GM06990 (cell line): ENCODE results near the gene PCNT.

Source experiments
- DNase-seq: peaks from one replicate; pipeline ENCODE4 v3.0.0-alpha.2; 2011; ENCODE audit not compliant: insufficient read length; ENCODE audit errors: extremely low read depth
- H3K27me3 ChIP-seq: replicated peaks from 2 replicates; pipeline ENCODE4 v1.6.0; 2011; ENCODE audit warnings: low read length; ENCODE audit not compliant: control insufficient read depth, insufficient read depth
- H3K36me3 ChIP-seq: 2 replicates; pipeline ENCODE4 v1.5.1; 2011; ENCODE audit warnings: low read length; ENCODE audit not compliant: control insufficient read depth, insufficient read depth
- H3K4me3 ChIP-seq: replicated peaks from 2 replicates; pipeline ENCODE4 v1.5.1; 2011; ENCODE audit warnings: low read depth, mild to moderate bottlenecking, control low read depth, low read length
- CTCF ChIP-seq: IDR thresholded peaks from 2 replicates; pipeline ENCODE4 v1.5.1; 2011; ENCODE audit warnings: low read length, control low read depth, mild to moderate bottlenecking, inconsistent platforms; ENCODE audit not compliant: insufficient read depth, poor library complexity, severe bottlenecking

The PCNT gene

DNA sequence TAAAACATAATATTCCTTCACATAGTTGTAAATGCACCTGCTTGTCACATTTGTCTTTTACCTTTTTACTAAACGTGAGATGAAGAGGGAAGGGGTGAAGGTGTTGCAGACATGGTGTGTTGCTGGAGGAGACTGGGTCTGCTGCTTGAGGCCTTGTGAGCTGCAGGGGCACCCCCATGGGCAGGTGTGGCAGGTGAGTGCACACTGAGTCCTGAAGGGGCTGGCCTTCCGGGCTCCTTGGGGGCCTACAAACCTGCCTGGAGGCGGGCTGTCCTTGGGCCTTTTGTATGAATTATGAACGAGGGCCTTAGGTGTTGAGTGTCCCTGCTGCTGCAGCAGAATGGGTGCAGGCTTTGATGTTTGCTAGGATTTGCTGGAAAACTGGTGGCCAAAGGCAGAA is 3.8 kb downstream of the PCNT start:
- Histone ChIP-seq H3K27me3 (no peaks in the 10 kb centered on the region), H3K36me3 (peaks cover 6% of the 10 kb centered on the region), H3K4me3 (no peak overlapping the region)
- TF ChIP-seq CTCF, result no peak
- DNase-seq, result no peak

- peaks cover 6% of the 10 kb centered on the region for H3K36me3 ChIP-seq
- TF ChIP-seq CTCF, result no peak
- DNase-seq, result no peak
- no peak overlapping the region for H3K4me3 ChIP-seq
- H3K27me3 ChIP-seq, result no peaks in the 10 kb centered on the region
Observed at GRCh38 chr21:46328151-46328550, 4.2 kb downstream of the PCNT start.

DNA sequence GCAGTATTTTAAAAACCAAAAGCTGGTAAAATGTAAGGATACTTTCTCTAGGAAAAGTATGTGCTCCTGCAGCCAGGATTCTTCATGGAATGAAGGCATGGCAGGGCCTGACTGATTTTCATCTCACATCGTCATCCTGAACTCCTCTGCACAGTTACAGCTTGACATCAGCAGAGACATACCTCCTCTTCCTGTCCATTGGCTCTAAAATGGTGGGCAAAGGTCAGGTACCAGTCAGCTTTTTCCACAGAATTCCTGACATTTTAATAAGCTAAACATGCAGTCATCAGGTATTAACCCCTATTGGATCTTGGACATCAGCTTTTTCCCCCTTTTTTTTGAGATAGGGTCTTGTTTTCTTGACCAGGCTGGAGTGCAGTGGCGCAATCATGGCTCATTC is 5.8 kb downstream of the PCNT start:
- DNase-seq, result no peak
- Histone ChIP-seq H3K27me3 (no peaks in the 10 kb centered on the region), H3K4me3 (no peak overlapping the region), H3K36me3 (peaks cover 11% of the 10 kb centered on the region)
- no peak for TF ChIP-seq CTCF

- Histone ChIP-seq H3K36me3 (peaks cover 13% of the 10 kb centered on the region), H3K27me3 (no peaks in the 10 kb centered on the region), H3K4me3 (no peak overlapping the region)
- no peak for TF ChIP-seq CTCF
- no peak for DNase-seq
Observed at GRCh38 chr21:46334351-46335140, 10.6 kb downstream of the PCNT start.

GRCh38 chr21:46336603-46337002 is 12.6 kb downstream of the PCNT start:
- no peak for DNase-seq
- no peak for TF ChIP-seq CTCF
- no peak overlapping the region for H3K4me3 ChIP-seq
- H3K27me3 ChIP-seq, result no peaks in the 10 kb centered on the region
- peaks cover 11% of the 10 kb centered on the region for H3K36me3 ChIP-seq
